Osteoblast (primary cell): Measurements from ENCODE around the gene SHC2. TPM values are rescaled to one million over a fixed set of nuclear protein-coding genes. Genes with fewer than 3 reads are reported as not detected.

Source experiments
- DNase-seq: peaks from one replicate; pipeline ENCODE4 v3.0.0; 2011; ENCODE audit warnings: low spot score, mixed read lengths; ENCODE audit not compliant: insufficient read length; ENCODE audit errors: missing footprints
- H2AFZ ChIP-seq: 2 replicates; pipeline ENCODE4 v1.6.0; 2011; ENCODE audit warnings: mild to moderate bottlenecking, low read length
- H3K27ac ChIP-seq: 2 replicates; pipeline ENCODE4 v1.5.1; 2011; ENCODE audit warnings: mild to moderate bottlenecking, low read depth, low read length, moderate library complexity
- H3K27me3 ChIP-seq: 2 replicates; pipeline ENCODE4 v1.6.0; 2012; ENCODE audit warnings: mild to moderate bottlenecking, control low read depth, inconsistent platforms, low read length, moderate library complexity; ENCODE audit not compliant: insufficient read depth
- H3K36me3 ChIP-seq: 2 replicates; pipeline ENCODE4 v1.5.1; 2011; ENCODE audit warnings: mild to moderate bottlenecking, low read length, control low read depth, moderate library complexity; ENCODE audit not compliant: insufficient read depth
- H3K4me1 ChIP-seq: 2 replicates; pipeline ENCODE4 v1.5.1; 2011; ENCODE audit warnings: mild to moderate bottlenecking, low read length, control low read depth, moderate library complexity; ENCODE audit not compliant: insufficient read depth
- H3K4me2 ChIP-seq: 2 replicates; pipeline ENCODE4 v1.6.0; 2011; ENCODE audit warnings: mild to moderate bottlenecking, low read length; ENCODE audit not compliant: insufficient read depth
- H3K4me3 ChIP-seq: fragments of 200-600 bp; sonication (generic); 3 replicates; pipeline ENCODE4 v1.5.1; 2012; ENCODE audit warnings: mild to moderate bottlenecking, low read length, inconsistent platforms; ENCODE audit not compliant: insufficient read depth
- H3K79me2 ChIP-seq: 2 replicates; pipeline ENCODE4 v1.6.0; 2012; ENCODE audit warnings: mild to moderate bottlenecking, low read length, control low read depth, inconsistent platforms; ENCODE audit not compliant: insufficient read depth
- H3K9me3 ChIP-seq: 2 replicates; pipeline ENCODE4 v1.5.1; 2011; ENCODE audit warnings: low read depth, low read length, control low read depth
- H4K20me1 ChIP-seq: 2 replicates; pipeline ENCODE4 v1.6.0; 2012; ENCODE audit warnings: mild to moderate bottlenecking, low read length, control low read depth; ENCODE audit not compliant: insufficient read depth
- CTCF ChIP-seq: IDR thresholded peaks from 2 replicates; pipeline ENCODE4 v1.5.1; 2011; ENCODE audit warnings: mild to moderate bottlenecking, low read depth, low read length, moderate library complexity; ENCODE audit errors: extremely low read depth
- total RNA-seq: library from RNA; depleted of rRNA; stranded (reverse); fragments of >200 nt; gene quantifications from 2 replicates; pipeline ENCODE4 v1.2.3, GENCODE V29; 2012

Gene SHC2
- total RNA-seq, 1 donor = 0.36 TPM

- Histone ChIP-seq H3K4me1 (no peaks in the 10 kb centered on the region), H3K27ac (no peak overlapping the region), H3K27me3 (peaks cover 22% of the 10 kb centered on the region), H3K4me3 (no peak overlapping the region), H2AFZ (no peak overlapping the region), H3K4me2 (no peak overlapping the region), H4K20me1 (no peaks in the 10 kb centered on the region), H3K36me3 (no peaks in the 10 kb centered on the region), H3K9me3 (no peaks in the 10 kb centered on the region), H3K79me2 (no peaks in the 10 kb centered on the region)
- TF ChIP-seq CTCF = no peak
- DNase-seq = no peak
These were observed 3.2 kb downstream of the SHC2 start for GRCh38 chr19:457636-458035.

GRCh38 chr19:456547-457110, 4.2 kb downstream of the SHC2 start:
- TF ChIP-seq CTCF = no peak

GRCh38 chr19:455851-456546, 4.8 kb downstream of the SHC2 start:
- Histone ChIP-seq H2AFZ (no peak overlapping the region), H3K4me1 (no peaks in the 10 kb centered on the region), H3K36me3 (no peaks in the 10 kb centered on the region), H3K79me2 (no peaks in the 10 kb centered on the region), H3K4me3 (no peak overlapping the region), H3K27ac (no peak overlapping the region), H3K4me2 (no peak overlapping the region), H4K20me1 (no peaks in the 10 kb centered on the region), H3K27me3 (peaks cover 8% of the 10 kb centered on the region), H3K9me3 (no peaks in the 10 kb centered on the region)
- TF ChIP-seq CTCF = no peak
- DNase-seq = no peak

More at GRCh38 chr19:456547-457110, 4.2 kb downstream of the SHC2 start:
- Histone ChIP-seq H3K79me2 (no peaks in the 10 kb centered on the region), H4K20me1 (no peaks in the 10 kb centered on the region), H3K4me2 (no peak overlapping the region), H3K27ac (no peak overlapping the region), H3K36me3 (no peaks in the 10 kb centered on the region), H3K4me1 (no peaks in the 10 kb centered on the region), H3K4me3 (no peak overlapping the region), H3K27me3 (peaks cover 13% of the 10 kb centered on the region), H2AFZ (no peak overlapping the region), H3K9me3 (no peaks in the 10 kb centered on the region)
- DNase-seq = no peak

- H3K4me2 ChIP-seq = no peak overlapping the region
- H3K79me2 ChIP-seq = no peaks in the 10 kb centered on the region
- TF ChIP-seq CTCF = no peak
- DNase-seq = peak; percentile 87
- peaks cover 8% of the 10 kb centered on the region for H3K27me3 ChIP-seq
- no peak overlapping the region for H2AFZ ChIP-seq
- no peaks in the 10 kb centered on the region for H3K9me3 ChIP-seq
- H3K4me3 ChIP-seq = no peak overlapping the region
- H3K27ac ChIP-seq = no peak overlapping the region
- no peaks in the 10 kb centered on the region for H3K4me1 ChIP-seq
- no peaks in the 10 kb centered on the region for H4K20me1 ChIP-seq
- H3K36me3 ChIP-seq = no peaks in the 10 kb centered on the region
These were observed 5.7 kb downstream of the SHC2 start for GRCh38 chr19:455031-455705.
